Endothelial cell of umbilical vein (primary cell): ENCODE results near the gene ABCC1.

ENCODE experiments used
- CTCF ChIP-seq, 2 donors: IDR thresholded peaks; 1 replicate in 1 of 2; 2 replicates in 1 of 2; pipeline ENCODE4 v1.5.1; 2011; ENCODE audit warnings: low read length in 2 of 2, mild to moderate bottlenecking in 2 of 2, moderate library complexity in 2 of 2, control low read depth in 1 of 2, inconsistent platforms in 1 of 2, low read depth in 1 of 2; ENCODE audit not compliant: insufficient read depth in 1 of 2; ENCODE audit errors: extremely low read depth in 1 of 2
- FOS ChIP-seq: IDR thresholded peaks from 2 replicates; pipeline ENCODE4 v1.6.1; 2011; ENCODE audit warnings: mild to moderate bottlenecking, low read length, moderate library complexity, borderline replicate concordance; ENCODE audit not compliant: insufficient read depth
- GATA2 ChIP-seq: IDR thresholded peaks from 2 replicates; pipeline ENCODE4 v1.7.0; 2011; ENCODE audit warnings: low read depth, mild to moderate bottlenecking, moderate library complexity, mixed read lengths, low read length; ENCODE audit not compliant: insufficient read length, insufficient read depth
- JUN ChIP-seq: IDR thresholded peaks from 2 replicates; pipeline ENCODE4 v1.6.1; 2011; ENCODE audit warnings: borderline replicate concordance, low read depth; ENCODE audit not compliant: insufficient read length, insufficient read depth
- MAX ChIP-seq: IDR thresholded peaks from 2 replicates; pipeline ENCODE4 v1.6.1; 2011; ENCODE audit not compliant: insufficient read depth, insufficient read length
- MYC ChIP-seq: IDR thresholded peaks from one replicate; pipeline ENCODE4 v1.6.1; 2011; ENCODE audit warnings: mild to moderate bottlenecking, low read depth, low read length
- POLR2A ChIP-seq: IDR thresholded peaks from 2 replicates; pipeline ENCODE4 v1.6.1; 2012; ENCODE audit warnings: low read depth, mild to moderate bottlenecking, control low read depth, low read length
- POLR2AphosphoS5 ChIP-seq: IDR thresholded peaks from 2 replicates; pipeline ENCODE4 v1.6.1; 2012; ENCODE audit warnings: low read depth, mild to moderate bottlenecking, control low read depth, low read length, moderate library complexity; ENCODE audit not compliant: insufficient read depth

GRCh38 chr16:16028311-16028999 lies 79.0 kb downstream of the ABCC1 start:
- TF ChIP-seq CTCF (IDR thresholded peaks at IDR 0.05; ENCODE audit: extremely low read depth in 1 of 2, insufficient read depth in 1 of 2, low read depth in 1 of 2, low read length in 2 of 2), result no peak
- no peak for TF ChIP-seq POLR2A
- no peak for TF ChIP-seq GATA2
- TF ChIP-seq MYC, result no peak
- no peak for TF ChIP-seq MAX
- no peak for TF ChIP-seq POLR2AphosphoS5
- no peak for TF ChIP-seq JUN
- no peak for TF ChIP-seq FOS
